Loucy (cell line): ENCODE measurements around the gene TRIM31.

Experiments
- H2AFZ ChIP-seq: fragments of 200-600 bp; sonication (generic); 2 replicates; pipeline ENCODE4 v1.6.0; 2016; ENCODE audit warnings: antibody characterized with exemption, mild to moderate bottlenecking, low read length, moderate library complexity
- H3F3A ChIP-seq: fragments of 200-600 bp; 2 replicates; pipeline ENCODE4 v1.6.0; 2016; ENCODE audit warnings: antibody characterized with exemption, low read depth, mild to moderate bottlenecking
- H3K27me3 ChIP-seq: fragments of 200-600 bp; sonication (generic); 2 replicates; pipeline ENCODE4 v1.6.1; 2014; ENCODE audit warnings: low read length, mild to moderate bottlenecking; ENCODE audit not compliant: insufficient read depth, poor library complexity, severe bottlenecking
- H3K36me3 ChIP-seq: fragments of 200-600 bp; sonication (generic); 2 replicates; pipeline ENCODE4 v1.6.1; 2016; ENCODE audit warnings: low read length; ENCODE audit not compliant: insufficient read depth
- H3K4me1 ChIP-seq: fragments of 200-600 bp; sonication (generic); 2 replicates; pipeline ENCODE4 v1.5.1; 2014; ENCODE audit warnings: low read length, mild to moderate bottlenecking; ENCODE audit not compliant: insufficient read depth, poor library complexity, severe bottlenecking
- H3K4me2 ChIP-seq: fragments of 200-600 bp; sonication (generic); 2 replicates; pipeline ENCODE4 v1.6.0; 2014; ENCODE audit warnings: antibody characterized with exemption, low read length, low read depth, mild to moderate bottlenecking; ENCODE audit not compliant: poor library complexity, severe bottlenecking
- H3K4me3 ChIP-seq: fragments of 200-600 bp; sonication (generic); 2 replicates; pipeline ENCODE4 v1.5.1; 2014; ENCODE audit warnings: low read length, mild to moderate bottlenecking, mixed read lengths; ENCODE audit not compliant: poor library complexity, severe bottlenecking
- H3K79me2 ChIP-seq: fragments of 200-600 bp; sonication (generic); 2 replicates; pipeline ENCODE4 v1.6.1; 2014; ENCODE audit warnings: low read length; ENCODE audit not compliant: insufficient read depth
- H3K9ac ChIP-seq: fragments of 200-600 bp; sonication (generic); 2 replicates; pipeline ENCODE4 v1.6.0; 2014; ENCODE audit warnings: mild to moderate bottlenecking, low read depth, low read length, moderate library complexity; ENCODE audit not compliant: poor library complexity, severe bottlenecking
- H3K9me2 ChIP-seq: fragments of 200-600 bp; sonication (generic); replicated peaks from 2 replicates; pipeline ENCODE4 v1.6.1; 2016; ENCODE audit warnings: low read depth, low read length, mixed read lengths
- H3K9me3 ChIP-seq: fragments of 200-600 bp; sonication (generic); 2 replicates; pipeline ENCODE4 v1.6.1; 2014; ENCODE audit warnings: mild to moderate bottlenecking, antibody characterized with exemption, low read length, low read depth; ENCODE audit not compliant: insufficient read depth
- H4K20me1 ChIP-seq: fragments of 200-600 bp; sonication (generic); 2 replicates; pipeline ENCODE4 v1.6.0; 2014; ENCODE audit warnings: antibody characterized with exemption, low read length, mild to moderate bottlenecking; ENCODE audit not compliant: insufficient read depth, poor library complexity, severe bottlenecking
- CTCF ChIP-seq: fragments of 200-600 bp; sonication (generic); conservative IDR thresholded peaks from 2 replicates; pipeline ENCODE4 v1.5.1; 2014; ENCODE audit warnings: mild to moderate bottlenecking, antibody characterized with exemption, low read length
- EZH2phosphoT487 ChIP-seq: fragments of 200-600 bp; IDR thresholded peaks from 2 replicates; pipeline ENCODE4 v1.6.1; 2018; ENCODE audit warnings: antibody characterized with exemption, mild to moderate bottlenecking, moderate library complexity, borderline replicate concordance

The TRIM31 gene

GRCh38 chr6:30157581-30157980 lies 44.7 kb upstream of the TRIM31 start:
- Histone ChIP-seq H3K9ac (no peak overlapping the region), H4K20me1 (no peaks in the 10 kb centered on the region), H3K4me3 (no peak overlapping the region), H2AFZ (peak overlapping the region; percentile 42), H3K4me2 (peak overlapping the region; percentile 4), H3K4me1 (peaks cover 24% of the 10 kb centered on the region), H3F3A (no peaks in the 10 kb centered on the region), H3K9me2 (no peaks in the 10 kb centered on the region), H3K9me3 (no peaks in the 10 kb centered on the region), H3K27me3 (no peaks in the 10 kb centered on the region), H3K36me3 (no peaks in the 10 kb centered on the region), H3K79me2 (no peaks in the 10 kb centered on the region)
- no peak for TF ChIP-seq EZH2phosphoT487
- no peak for TF ChIP-seq CTCF

GRCh38 chr6:30156774-30157173 lies 43.9 kb upstream of the TRIM31 start:
- Histone ChIP-seq H3K4me1 (peaks cover 27% of the 10 kb centered on the region), H4K20me1 (no peaks in the 10 kb centered on the region), H3K9ac (no peak overlapping the region), H3K79me2 (no peaks in the 10 kb centered on the region), H2AFZ (no peak overlapping the region), H3K9me2 (no peaks in the 10 kb centered on the region), H3F3A (no peaks in the 10 kb centered on the region), H3K9me3 (no peaks in the 10 kb centered on the region), H3K4me2 (no peak overlapping the region), H3K27me3 (no peaks in the 10 kb centered on the region), H3K36me3 (no peaks in the 10 kb centered on the region), H3K4me3 (no peak overlapping the region)
- TF ChIP-seq CTCF, result no peak
- no peak for TF ChIP-seq EZH2phosphoT487

- H3K9me3 ChIP-seq, result no peaks in the 10 kb centered on the region
- no peak overlapping the region for H3K4me2 ChIP-seq
- no peak overlapping the region for H3K9ac ChIP-seq
- H2AFZ ChIP-seq, result no peak overlapping the region
- no peaks in the 10 kb centered on the region for H3K79me2 ChIP-seq
- H3K4me1 ChIP-seq, result peaks cover 32% of the 10 kb centered on the region
- no peaks in the 10 kb centered on the region for H3K27me3 ChIP-seq
- TF ChIP-seq CTCF, result no peak
- no peaks in the 10 kb centered on the region for H3F3A ChIP-seq
- no peaks in the 10 kb centered on the region for H3K9me2 ChIP-seq
- no peak overlapping the region for H3K4me3 ChIP-seq
- no peaks in the 10 kb centered on the region for H3K36me3 ChIP-seq
- H4K20me1 ChIP-seq, result no peaks in the 10 kb centered on the region
These were observed 43.3 kb upstream of the TRIM31 start for GRCh38 chr6:30156262-30156599.
